Parathyroid adenoma (tissue), 2 donors: ENCODE measurements around the gene LRRC49.

Source experiments
- H2AFZ ChIP-seq: fragments of 300-600 bp; sonication (generic); one replicate; pipeline ENCODE4 v1.7.0; 2017; ENCODE audit warnings: antibody characterized with exemption, mild to moderate bottlenecking
- H3K27ac ChIP-seq: fragments of 300-600 bp; sonication (generic); one replicate; pipeline ENCODE4 v1.7.0; 2017
- H3K27me3 ChIP-seq: fragments of 300-600 bp; sonication (generic); one replicate; pipeline ENCODE4 v1.7.0; 2017; ENCODE audit warnings: low read length; ENCODE audit not compliant: control insufficient read depth, insufficient read depth
- H3K36me3 ChIP-seq: fragments of 300-600 bp; sonication (generic); one replicate; pipeline ENCODE4 v1.7.0; 2017; ENCODE audit warnings: low read length; ENCODE audit not compliant: control insufficient read depth, insufficient read depth
- H3K4me1 ChIP-seq: fragments of 300-600 bp; sonication (generic); one replicate; pipeline ENCODE4 v1.7.0; 2017; ENCODE audit warnings: control low read depth
- H3K4me2 ChIP-seq: fragments of 300-600 bp; sonication (generic); one replicate; pipeline ENCODE4 v1.7.0; 2017; ENCODE audit warnings: low read length
- H3K4me3 ChIP-seq: fragments of 300-600 bp; sonication (generic); one replicate; pipeline ENCODE4 v1.7.0; 2017; ENCODE audit warnings: low read depth, low read length
- H3K79me2 ChIP-seq: fragments of 300-600 bp; sonication (generic); one replicate; pipeline ENCODE4 v1.7.0; 2017; ENCODE audit warnings: control low read depth
- H3K9ac ChIP-seq: fragments of 300-600 bp; sonication (generic); one replicate; pipeline ENCODE4 v1.7.0; 2017; ENCODE audit warnings: mild to moderate bottlenecking
- H3K9me3 ChIP-seq: fragments of 300-600 bp; sonication (generic); one replicate; pipeline ENCODE4 v1.7.0; 2017; ENCODE audit warnings: low read length; ENCODE audit not compliant: control insufficient read depth
- CTCF ChIP-seq: fragments of 300-600 bp; sonication (generic); IDR thresholded peaks from one replicate; pipeline ENCODE4 v1.7.0; 2017; ENCODE audit warnings: antibody characterized with exemption, mild to moderate bottlenecking
- donor health status: primary hyperparathyroidism.

The LRRC49 gene

DNA sequence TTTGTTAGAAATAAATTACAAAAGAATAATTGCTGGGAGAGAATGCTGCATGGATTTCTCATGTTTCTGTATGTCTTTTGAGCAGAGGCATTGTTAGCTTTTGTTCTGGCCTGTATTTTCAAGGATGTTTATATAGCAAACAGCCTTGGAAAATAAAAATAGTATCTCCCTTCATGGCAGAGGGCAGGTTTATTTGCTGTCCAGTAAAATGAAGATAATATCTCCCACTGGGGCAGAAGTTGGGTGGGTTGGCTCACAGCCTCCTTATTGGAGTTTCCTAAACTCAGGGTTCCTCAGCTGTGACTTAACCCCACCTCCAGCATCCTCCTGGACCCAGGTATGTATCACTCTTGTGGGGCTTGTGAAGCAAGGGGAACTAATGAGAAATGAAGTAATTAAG is 178.9 kb downstream of the LRRC49 start:
- Histone ChIP-seq H3K4me2 (no peak overlapping the region), H3K4me1 (no peaks in the 10 kb centered on the region), H3K27ac (no peak overlapping the region), H3K9ac (no peak overlapping the region), H3K36me3 (no peaks in the 10 kb centered on the region), H3K4me3 (no peak overlapping the region), H3K9me3 (no peaks in the 10 kb centered on the region), H2AFZ (no peak overlapping the region), H3K79me2 (no peaks in the 10 kb centered on the region), H3K27me3 (no peaks in the 10 kb centered on the region)
- TF ChIP-seq CTCF: no peak

DNA sequence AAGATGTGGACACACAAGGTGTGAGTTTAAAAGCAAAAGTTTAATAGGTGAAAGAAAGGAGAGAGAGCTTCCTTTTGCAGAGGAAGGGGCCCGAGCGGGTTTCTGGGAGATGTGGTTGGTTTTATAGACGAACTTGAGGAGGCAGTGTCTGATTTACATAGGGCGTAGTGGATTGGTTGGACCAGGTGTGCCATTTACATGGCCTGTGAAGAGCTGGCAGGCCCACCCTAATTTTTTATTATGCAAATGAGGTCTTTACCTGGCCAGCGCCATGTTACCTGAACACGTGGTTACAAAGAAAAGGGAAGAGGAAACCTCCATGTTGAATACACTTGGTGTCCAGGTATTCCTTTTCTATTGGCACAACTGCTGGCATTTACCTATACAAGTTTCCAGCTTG is 179.8 kb downstream of the LRRC49 start:
- no peak overlapping the region for H3K4me3 ChIP-seq
- H3K27me3 ChIP-seq: no peaks in the 10 kb centered on the region
- H3K9me3 ChIP-seq: no peaks in the 10 kb centered on the region
- no peak overlapping the region for H2AFZ ChIP-seq
- H3K4me1 ChIP-seq: no peaks in the 10 kb centered on the region
- no peaks in the 10 kb centered on the region for H3K79me2 ChIP-seq
- TF ChIP-seq CTCF: no peak
- H3K36me3 ChIP-seq: no peaks in the 10 kb centered on the region
- no peak overlapping the region for H3K4me2 ChIP-seq
- no peak overlapping the region for H3K27ac ChIP-seq
- H3K9ac ChIP-seq: no peak overlapping the region

DNA sequence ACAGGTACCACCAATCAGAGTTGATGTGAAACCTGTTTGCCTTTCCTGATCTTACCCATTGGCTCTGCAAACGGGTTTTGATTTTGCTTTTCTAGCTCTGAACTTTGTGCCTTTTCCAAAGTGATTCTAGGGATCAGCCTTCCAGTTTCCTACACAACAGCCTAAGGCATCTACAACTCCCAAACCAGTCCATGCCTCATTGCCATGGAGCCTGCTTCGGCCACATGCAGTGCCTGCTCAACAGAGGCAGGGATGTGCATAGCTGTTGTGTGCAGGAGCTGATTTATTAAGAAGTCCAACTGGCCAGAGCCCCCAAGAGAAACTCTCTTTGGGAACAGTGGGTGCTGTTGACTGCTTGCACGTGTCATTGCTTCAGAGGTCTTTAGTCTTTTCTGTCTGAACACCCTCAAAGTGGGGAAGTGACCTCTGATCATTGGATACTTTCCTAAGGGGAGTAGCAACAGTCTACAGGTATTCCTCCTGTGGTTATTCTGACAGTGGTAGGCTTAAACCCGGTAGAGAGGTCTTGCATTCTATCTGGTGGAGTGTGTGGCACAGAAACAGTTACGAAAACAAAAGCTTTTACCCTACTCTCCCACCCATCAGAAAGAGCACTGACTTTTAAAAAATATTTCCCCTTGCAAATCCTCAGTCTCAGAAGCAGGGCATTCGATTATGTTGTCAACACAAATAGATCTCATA is 186.0 kb downstream of the LRRC49 start:
- Histone ChIP-seq H3K27me3 (no peaks in the 10 kb centered on the region), H3K4me2 (no peak overlapping the region), H3K79me2 (no peaks in the 10 kb centered on the region), H3K27ac (no peak overlapping the region), H3K4me3 (no peak overlapping the region), H3K9ac (no peak overlapping the region), H3K4me1 (no peaks in the 10 kb centered on the region), H3K9me3 (no peaks in the 10 kb centered on the region), H2AFZ (no peak overlapping the region), H3K36me3 (no peaks in the 10 kb centered on the region)
- no peak for TF ChIP-seq CTCF

- Histone ChIP-seq H3K9me3 (no peaks in the 10 kb centered on the region), H3K27ac (no peak overlapping the region), H3K9ac (no peak overlapping the region), H2AFZ (no peak overlapping the region), H3K36me3 (no peaks in the 10 kb centered on the region), H3K79me2 (no peaks in the 10 kb centered on the region), H3K4me2 (no peak overlapping the region), H3K4me3 (no peak overlapping the region), H3K4me1 (no peaks in the 10 kb centered on the region), H3K27me3 (no peaks in the 10 kb centered on the region)
- no peak for TF ChIP-seq CTCF
Measured at GRCh38 chr15:71079208-71080044, 186.8 kb downstream of the LRRC49 start.
